Measurements from ENCODE around the gene PPP6R2.

- TF ChIP-seq CTCF (conservative IDR thresholded peaks at IDR 0.05), result no peak
- TF ChIP-seq ZFX (IDR thresholded peaks at IDR 0.05), result no peak
Observed at GRCh38 chr22:50447576-50448551, 104.7 kb downstream of the PPP6R2 start.

All from C4-2B (cell line).